ENCODE results near the gene FABP3.

- TF ChIP-seq POLR2A (IDR thresholded peaks at IDR 0.05; ENCODE audit: low read depth, low read length) = no peak
- TF ChIP-seq EZH2 (IDR thresholded peaks at IDR 0.05; ENCODE audit: borderline replicate concordance, low read depth, low read length, severe bottlenecking) = no peak
- TF ChIP-seq CTCF (IDR thresholded peaks at IDR 0.05; ENCODE audit: extremely low read depth in 1 of 2, insufficient read depth in 1 of 2, low read depth in 1 of 2, low read length in 2 of 2) = no peak
- no peak for TF ChIP-seq JUN (IDR thresholded peaks at IDR 0.05; ENCODE audit: borderline replicate concordance, insufficient read depth, insufficient read length, low read depth)
These were observed 10.8 kb downstream of the FABP3 start for GRCh38 chr1:31362032-31362431.
